GM13976 (cell line): ENCODE results near the gene PI16.

Experiments used
- DNase-seq: peaks from one replicate; pipeline ENCODE4 v3.0.0; 2012; ENCODE audit warnings: low spot score
- CTCF ChIP-seq: IDR thresholded peaks from 2 replicates; pipeline ENCODE4 v1.5.1; 2012; ENCODE audit warnings: borderline replicate concordance, mild to moderate bottlenecking; ENCODE audit not compliant: insufficient read depth; ENCODE audit errors: extremely low read depth, missing control alignments, control extremely low read depth
- in situ Hi-C: fragments of 300-500 bp; cut with MboI; formaldehyde crosslinking; loops from one replicate; pipeline ENCODE4 v1.12.0; 2022; ENCODE audit warnings: low sequenced_read_pairs, mixed read lengths, inconsistent platforms; ENCODE audit not compliant: unreplicated experiment

Gene PI16

GRCh38 chr6:36928547-36928918, 26.0 kb upstream of the PI16 start:
- TF ChIP-seq CTCF: no peak
- in situ Hi-C loops: no loop called here
- DNase-seq: no peak

GRCh38 chr6:36929152-36929551, 25.4 kb upstream of the PI16 start:
- in situ Hi-C loops: no loop called here
- no peak for TF ChIP-seq CTCF
- DNase-seq: no peak

GRCh38 chr6:36929607-36930006, 24.9 kb upstream of the PI16 start:
- in situ Hi-C loops: no loop called here

GRCh38 chr6:36930483-36930882, 24.1 kb upstream of the PI16 start:
- in situ Hi-C loops: no loop called here

More at GRCh38 chr6:36929607-36930006, 24.9 kb upstream of the PI16 start:
- no peak for TF ChIP-seq CTCF
- DNase-seq: no peak

GRCh38 chr6:36933102-36933501, 21.4 kb upstream of the PI16 start:
- no peak for DNase-seq
- in situ Hi-C loops: no loop called here
- no peak for TF ChIP-seq CTCF

More at GRCh38 chr6:36930483-36930882, 24.1 kb upstream of the PI16 start:
- no peak for TF ChIP-seq CTCF
- DNase-seq: no peak

GRCh38 chr6:36933519-36933918, 21.0 kb upstream of the PI16 start:
- in situ Hi-C loops: no loop called here
- no peak for DNase-seq
- TF ChIP-seq CTCF: no peak

- TF ChIP-seq CTCF: no peak
- in situ Hi-C loops: no loop called here
- no peak for DNase-seq
Measured at GRCh38 chr6:36934901-36935300, 19.6 kb upstream of the PI16 start.
